HG03025 (cell line): ENCODE data around the gene LIME1.

Experiments used
- ATAC-seq: cut with Tn5 transposase; IDR thresholded peaks from one replicate; pipeline ENCODE4 v1.9.1; 2021; ENCODE audit warnings: mild to moderate bottlenecking, moderate library complexity; ENCODE audit not compliant: unreplicated experiment, low FRiP score

LIME1 gene

DNA sequence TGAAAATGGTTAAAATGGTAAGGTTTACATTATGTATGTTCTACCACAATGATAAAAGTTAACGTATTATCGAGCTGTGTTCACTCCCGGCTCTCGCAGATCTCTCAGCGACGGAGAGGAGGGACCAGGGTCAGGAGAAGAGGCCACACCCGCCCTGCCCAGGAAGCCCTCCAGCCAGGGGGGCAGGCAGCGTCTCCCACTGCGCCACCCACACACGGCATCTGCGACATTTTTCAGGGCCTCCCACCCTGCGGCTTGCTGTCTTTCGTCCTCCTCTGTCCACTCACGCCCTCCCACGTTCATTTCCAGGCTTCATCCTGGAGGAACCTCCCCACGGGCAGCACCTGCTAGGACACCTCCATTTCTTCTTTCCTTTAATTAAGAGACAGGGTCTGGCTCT is 51.3 kb downstream of the LIME1 start:
- ATAC-seq = no peak
